Measurements from ENCODE around the gene STON2. TPM values are rescaled to one million over a fixed set of nuclear protein-coding genes. Genes with fewer than 3 reads are reported as not detected.

The STON2 gene
- total and polyA plus RNA-seq, 2 of the 13 experiments (the other 11 are each of a cell fraction or from before 2014, with no cell fraction given): 2.1 to 11.0 TPM

DNA sequence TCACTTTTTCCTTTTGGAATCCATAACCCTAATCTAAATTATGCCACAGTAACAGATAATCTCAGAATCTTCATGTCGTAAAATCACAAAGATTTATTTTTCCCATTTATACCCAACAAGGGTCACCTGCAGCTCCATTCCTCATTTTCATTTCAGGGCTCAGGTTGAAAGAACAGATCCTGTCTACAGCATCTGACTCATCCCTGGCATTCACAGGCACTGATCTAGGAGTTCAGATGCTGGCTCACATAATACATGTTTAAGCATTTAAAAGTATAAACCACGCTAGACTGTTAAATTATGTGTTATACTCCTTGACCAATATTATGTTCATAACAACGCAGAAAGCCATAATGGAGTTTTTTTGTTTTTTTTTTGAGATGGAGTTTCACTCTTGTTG lies 58.3 kb downstream of the STON2 start:
- TF ChIP-seq, protein P1, sequence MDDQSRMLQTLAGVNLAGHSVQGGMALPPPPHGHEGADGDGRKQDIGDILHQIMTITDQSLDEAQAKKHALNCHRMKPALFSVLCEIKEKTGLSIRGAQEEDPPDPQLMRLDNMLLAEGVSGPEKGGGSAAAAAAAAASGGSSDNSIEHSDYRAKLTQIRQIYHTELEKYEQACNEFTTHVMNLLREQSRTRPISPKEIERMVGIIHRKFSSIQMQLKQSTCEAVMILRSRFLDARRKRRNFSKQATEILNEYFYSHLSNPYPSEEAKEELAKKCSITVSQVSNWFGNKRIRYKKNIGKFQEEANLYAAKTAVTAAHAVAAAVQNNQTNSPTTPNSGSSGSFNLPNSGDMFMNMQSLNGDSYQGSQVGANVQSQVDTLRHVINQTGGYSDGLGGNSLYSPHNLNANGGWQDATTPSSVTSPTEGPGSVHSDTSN (CRISPR knock-in tag; IDR thresholded peaks at IDR 0.05; ENCODE audit: borderline replicate concordance): no peak
- TF ChIP-seq JUN (CRISPR knock-in tag; IDR thresholded peaks at IDR 0.05) (no peak), IKZF1 (IDR thresholded peaks at IDR 0.05) (no peak), ZNF619 (CRISPR knock-in tag; IDR thresholded peaks at IDR 0.05) (no peak), ZNF547 (CRISPR knock-in tag; IDR thresholded peaks at IDR 0.05) (no peak)
- in situ Hi-C loops (cut with HindIII; ENCODE audit: extremely low pct_ligation_motif_present, low pct_unique_long_range_greater_than_20kb): no loop called here
- BruUV-seq (replicated peaks): no TSS peak
- peaks cover 6% of the 10 kb centered on the region; the same call in 1 of the 2 replicates for H3K4me1 ChIP-seq (ENCODE audit: insufficient read depth, low read length)
- H3K9ac ChIP-seq (ENCODE audit: insufficient read depth, low read depth, low read length): no peak overlapping the region
- no peaks in the 10 kb centered on the region for H3K27me3 ChIP-seq (ENCODE audit: control insufficient read depth in 1 of 2, insufficient read depth in 2 of 2, low read length in 2 of 2)
- no peak overlapping the region for H2AFZ ChIP-seq (ENCODE audit: low read length)
- CTCF ChIA-PET (ENCODE audit: low intra/inter-chr PET ratio, low total read pairs): no interaction called here
- no peaks in the 10 kb centered on the region for H3K36me3 ChIP-seq (replicated peaks in 1 of 2; ENCODE audit: control insufficient read depth in 1 of 2, insufficient read depth in 2 of 2, low read length in 2 of 2)
- FAIRE-seq (no peak), ATAC-seq (no peak), DNase-seq (ENCODE audit: low spot score) (no peak)
- no peak overlapping the region for H3K4me2 ChIP-seq (ENCODE audit: low read depth, low read length)
- no peaks in the 10 kb centered on the region for H3K79me2 ChIP-seq (ENCODE audit: insufficient read depth, low read length)
- no peak overlapping the region for H3K27ac ChIP-seq (ENCODE audit: extremely low read length, insufficient read depth, low read length)
- intact Hi-C loops (cut with micrococcal nuclease; ENCODE audit: unreplicated experiment): no loop called here
- WGBS (ENCODE audit: low lambda C conversion rate): 97% methylated on average over 3 of the region's 3 CpGs
- H3K4me3 ChIP-seq (replicated peaks in 1 of 3; ENCODE audit: insufficient read depth in 1 of 3, low read depth in 2 of 3, low read length in 3 of 3): no peak overlapping the region
- H3K9me3 ChIP-seq (ENCODE audit: low read length): no peaks in the 10 kb centered on the region
- POLR2A ChIA-PET: no interaction called here
- no peaks in the 10 kb centered on the region for H4K20me1 ChIP-seq (ENCODE audit: insufficient read depth, low read length)

DNA sequence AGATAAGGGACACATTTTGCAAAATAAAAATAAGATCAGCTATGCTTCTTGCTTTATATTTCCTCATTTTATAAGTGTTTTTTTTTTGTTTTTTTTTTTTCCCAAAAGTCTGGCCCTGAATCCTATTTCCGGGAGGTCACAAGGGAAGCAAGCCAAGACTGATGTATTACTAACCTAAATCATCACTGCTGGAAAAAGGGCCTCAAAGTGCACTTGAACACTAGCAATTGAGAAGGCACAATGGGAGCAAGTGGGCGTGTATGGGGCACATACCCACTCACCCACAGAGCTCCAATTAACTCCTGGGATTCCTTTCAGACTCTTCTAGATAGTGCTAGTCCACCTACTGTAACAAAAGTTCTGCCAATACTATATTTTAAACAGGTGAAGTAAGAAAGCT lies 58.8 kb downstream of the STON2 start:
- Histone ChIP-seq H3K4me2 (ENCODE audit: low read depth, low read length) (no peak overlapping the region), H3K9me3 (ENCODE audit: low read length) (no peaks in the 10 kb centered on the region), H3K4me3 (replicated peaks in 1 of 3; ENCODE audit: insufficient read depth in 1 of 3, low read depth in 2 of 3, low read length in 3 of 3) (no peak overlapping the region), H3K9ac (ENCODE audit: insufficient read depth, low read depth, low read length) (no peak overlapping the region), H3K79me2 (ENCODE audit: insufficient read depth, low read length) (no peaks in the 10 kb centered on the region), H3K4me1 (ENCODE audit: insufficient read depth, low read length) (peaks cover 6% of the 10 kb centered on the region; the same call in 1 of the 2 replicates), H4K20me1 (ENCODE audit: insufficient read depth, low read length) (no peaks in the 10 kb centered on the region), H2AFZ (ENCODE audit: low read length) (no peak overlapping the region), H3K36me3 (replicated peaks in 1 of 2; ENCODE audit: control insufficient read depth in 1 of 2, insufficient read depth in 2 of 2, low read length in 2 of 2) (no peaks in the 10 kb centered on the region), H3K27me3 (ENCODE audit: control insufficient read depth in 1 of 2, insufficient read depth in 2 of 2, low read length in 2 of 2) (no peaks in the 10 kb centered on the region), H3K27ac (ENCODE audit: extremely low read length, insufficient read depth, low read length) (no peak overlapping the region)
- TF ChIP-seq ZNF644 (CRISPR knock-in tag; IDR thresholded peaks at IDR 0.05; ENCODE audit: low read depth) (no peak), ZNF343 (CRISPR knock-in tag; IDR thresholded peaks at IDR 0.05) (no peak), TGIF2 (CRISPR knock-in tag; IDR thresholded peaks at IDR 0.05) (no peak), KLF11 (CRISPR knock-in tag; IDR thresholded peaks at IDR 0.05) (no peak), FOXA1 (IDR thresholded peaks at IDR 0.05) (no peak), FOXA1 (CRISPR knock-in tag; IDR thresholded peaks at IDR 0.05) (no peak)
- TF ChIP-seq, protein P2, sequence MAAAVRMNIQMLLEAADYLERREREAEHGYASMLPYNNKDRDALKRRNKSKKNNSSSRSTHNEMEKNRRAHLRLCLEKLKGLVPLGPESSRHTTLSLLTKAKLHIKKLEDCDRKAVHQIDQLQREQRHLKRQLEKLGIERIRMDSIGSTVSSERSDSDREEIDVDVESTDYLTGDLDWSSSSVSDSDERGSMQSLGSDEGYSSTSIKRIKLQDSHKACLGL (CRISPR knock-in tag; IDR thresholded peaks at IDR 0.05): no peak
- TF ChIP-seq, protein P3, sequence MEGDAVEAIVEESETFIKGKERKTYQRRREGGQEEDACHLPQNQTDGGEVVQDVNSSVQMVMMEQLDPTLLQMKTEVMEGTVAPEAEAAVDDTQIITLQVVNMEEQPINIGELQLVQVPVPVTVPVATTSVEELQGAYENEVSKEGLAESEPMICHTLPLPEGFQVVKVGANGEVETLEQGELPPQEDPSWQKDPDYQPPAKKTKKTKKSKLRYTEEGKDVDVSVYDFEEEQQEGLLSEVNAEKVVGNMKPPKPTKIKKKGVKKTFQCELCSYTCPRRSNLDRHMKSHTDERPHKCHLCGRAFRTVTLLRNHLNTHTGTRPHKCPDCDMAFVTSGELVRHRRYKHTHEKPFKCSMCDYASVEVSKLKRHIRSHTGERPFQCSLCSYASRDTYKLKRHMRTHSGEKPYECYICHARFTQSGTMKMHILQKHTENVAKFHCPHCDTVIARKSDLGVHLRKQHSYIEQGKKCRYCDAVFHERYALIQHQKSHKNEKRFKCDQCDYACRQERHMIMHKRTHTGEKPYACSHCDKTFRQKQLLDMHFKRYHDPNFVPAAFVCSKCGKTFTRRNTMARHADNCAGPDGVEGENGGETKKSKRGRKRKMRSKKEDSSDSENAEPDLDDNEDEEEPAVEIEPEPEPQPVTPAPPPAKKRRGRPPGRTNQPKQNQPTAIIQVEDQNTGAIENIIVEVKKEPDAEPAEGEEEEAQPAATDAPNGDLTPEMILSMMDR (CRISPR knock-in tag; IDR thresholded peaks at IDR 0.05): no peak
- TF ChIP-seq, protein P4, sequence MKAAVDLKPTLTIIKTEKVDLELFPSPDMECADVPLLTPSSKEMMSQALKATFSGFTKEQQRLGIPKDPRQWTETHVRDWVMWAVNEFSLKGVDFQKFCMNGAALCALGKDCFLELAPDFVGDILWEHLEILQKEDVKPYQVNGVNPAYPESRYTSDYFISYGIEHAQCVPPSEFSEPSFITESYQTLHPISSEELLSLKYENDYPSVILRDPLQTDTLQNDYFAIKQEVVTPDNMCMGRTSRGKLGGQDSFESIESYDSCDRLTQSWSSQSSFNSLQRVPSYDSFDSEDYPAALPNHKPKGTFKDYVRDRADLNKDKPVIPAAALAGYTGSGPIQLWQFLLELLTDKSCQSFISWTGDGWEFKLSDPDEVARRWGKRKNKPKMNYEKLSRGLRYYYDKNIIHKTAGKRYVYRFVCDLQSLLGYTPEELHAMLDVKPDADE (CRISPR knock-in tag; IDR thresholded peaks at IDR 0.05): no peak
- 96% methylated on average over 2 of the region's 2 CpGs for WGBS (ENCODE audit: low lambda C conversion rate)
- FAIRE-seq (no peak), ATAC-seq (no peak), DNase-seq (ENCODE audit: low spot score) (no peak)
- POLR2A ChIA-PET: no interaction called here
- no TSS peak for BruUV-seq (replicated peaks)
- intact Hi-C loops (cut with micrococcal nuclease; ENCODE audit: unreplicated experiment) (no loop called here), in situ Hi-C loops (cut with HindIII; ENCODE audit: extremely low pct_ligation_motif_present, low pct_unique_long_range_greater_than_20kb) (no loop called here)
- CTCF ChIA-PET (ENCODE audit: low intra/inter-chr PET ratio, low total read pairs): no interaction called here
